CD4-positive, alpha-beta T cell treated with Interleukin-6 for 4 hours (primary cell): Measurements from ENCODE around the gene ADAM23.

Experiments
- DNase-seq: peaks from one replicate; pipeline ENCODE4 v3.0.0-alpha.2; 2020; ENCODE audit warnings: mixed read lengths

ADAM23 gene

DNA sequence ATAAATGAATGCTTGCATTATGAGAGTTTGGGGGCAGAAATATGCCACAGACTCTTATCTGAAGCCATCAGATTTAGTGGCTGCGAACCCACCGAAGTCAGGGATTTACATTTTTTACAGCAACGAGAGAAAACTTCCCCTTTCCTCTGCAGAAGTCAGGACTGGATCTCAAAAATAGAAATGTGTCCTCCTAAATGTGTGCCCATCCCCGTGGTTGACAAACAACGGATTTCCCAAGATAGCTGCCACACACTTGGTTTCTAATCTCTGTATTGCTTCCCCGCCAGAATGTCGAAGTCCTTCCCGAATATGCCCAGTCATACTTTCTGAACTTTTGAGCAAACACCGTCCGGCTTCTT, 879 bp upstream of the ADAM23 start:
- no peak for DNase-seq

GRCh38 chr2:206443735-206444527, 599 bp downstream of the ADAM23 start:
- DNase-seq = peak; percentile 7

- no peak for DNase-seq
These were observed 2.6 kb downstream of the ADAM23 start for GRCh38 chr2:206445948-206446347.

DNA sequence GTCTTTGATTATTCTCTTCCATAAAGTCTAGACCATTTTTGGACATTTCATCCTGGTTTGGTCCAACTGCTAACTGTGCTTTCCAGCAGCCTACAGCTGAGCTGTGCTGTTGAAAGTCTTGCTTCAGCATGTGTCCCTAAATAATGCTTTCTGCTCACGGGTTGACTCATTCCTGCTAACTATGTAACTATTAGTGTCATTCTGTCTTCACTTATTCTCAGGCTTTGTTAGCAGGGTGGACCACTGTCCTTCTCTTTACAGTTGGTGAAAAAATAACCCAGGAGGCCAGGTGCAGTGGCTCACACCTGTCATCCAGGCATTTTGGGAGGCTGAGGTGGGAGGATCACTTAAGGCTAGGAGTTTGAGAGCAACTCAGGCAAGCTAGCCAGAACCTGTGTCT, 8.9 kb downstream of the ADAM23 start:
- no peak for DNase-seq

- no peak for DNase-seq
These were observed 9.4 kb downstream of the ADAM23 start for GRCh38 chr2:206452750-206453149.

- DNase-seq = no peak
These were observed 12.9 kb downstream of the ADAM23 start for GRCh38 chr2:206456078-206456754.

DNA sequence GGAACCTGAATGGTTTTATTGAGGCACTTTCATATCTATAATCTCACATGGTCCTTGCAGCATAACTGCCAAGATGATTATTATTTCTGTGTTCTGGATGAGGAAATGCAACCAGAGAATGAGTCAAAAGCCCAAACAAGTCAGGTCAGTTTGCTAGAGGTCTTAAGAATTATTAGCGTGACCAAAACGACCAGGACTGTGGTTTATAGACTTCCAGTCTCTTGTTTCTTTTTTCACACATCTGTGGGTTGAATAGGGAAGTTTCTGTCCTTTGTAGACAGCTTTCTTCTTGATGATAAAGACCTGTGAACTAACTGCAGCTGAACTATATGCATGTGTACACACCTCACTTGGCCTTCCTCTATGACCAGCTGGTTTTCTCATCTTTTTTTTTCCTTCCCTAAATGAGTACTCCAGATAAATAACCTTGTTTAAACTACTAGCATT, 13.9 kb downstream of the ADAM23 start:
- DNase-seq = no peak

- DNase-seq = no peak
These were observed 19.0 kb downstream of the ADAM23 start for GRCh38 chr2:206462240-206462854.

DNA sequence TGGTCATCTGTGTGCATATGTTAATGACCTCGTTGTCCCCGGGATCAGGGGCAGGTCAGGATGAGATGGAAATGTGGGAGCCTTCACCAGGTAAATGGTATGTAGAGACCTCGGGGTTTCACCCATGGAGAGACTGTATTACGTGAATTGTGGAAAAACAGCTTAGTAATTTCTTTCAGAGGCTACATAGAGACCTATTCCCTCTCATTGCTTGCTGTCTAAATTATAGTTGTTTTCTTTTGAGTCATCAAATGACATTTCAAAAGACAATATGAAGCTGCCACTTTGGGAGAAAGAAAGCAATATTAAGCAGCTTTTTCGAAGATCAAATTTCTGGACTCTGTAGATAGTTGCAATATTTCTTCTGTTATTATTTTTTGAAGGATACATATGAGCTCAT, 20.4 kb downstream of the ADAM23 start:
- no peak for DNase-seq

- no peak for DNase-seq
These were observed 21.3 kb downstream of the ADAM23 start for GRCh38 chr2:206464597-206464996.

GRCh38 chr2:206471524-206472062, 28.3 kb downstream of the ADAM23 start:
- DNase-seq = no peak

DNA sequence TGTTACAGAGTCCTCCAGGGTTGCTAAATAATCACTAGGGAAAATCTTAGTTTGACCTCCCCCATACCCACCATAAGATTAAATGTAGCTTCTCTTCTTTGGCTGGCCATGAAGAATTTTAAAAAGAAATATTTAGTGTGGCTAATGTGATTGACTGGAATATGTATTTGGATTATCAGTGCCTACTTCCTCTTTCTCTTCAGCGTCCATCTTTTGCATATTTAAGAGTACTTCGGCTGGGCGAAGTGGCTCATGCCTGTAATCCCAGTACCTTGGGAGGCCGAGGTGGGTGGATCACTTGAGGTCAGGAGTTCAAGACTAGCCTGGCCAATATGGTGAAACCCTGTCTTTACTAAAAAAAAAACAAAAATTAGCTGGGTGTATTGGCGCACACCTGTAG, 28.8 kb downstream of the ADAM23 start:
- DNase-seq = no peak

DNA sequence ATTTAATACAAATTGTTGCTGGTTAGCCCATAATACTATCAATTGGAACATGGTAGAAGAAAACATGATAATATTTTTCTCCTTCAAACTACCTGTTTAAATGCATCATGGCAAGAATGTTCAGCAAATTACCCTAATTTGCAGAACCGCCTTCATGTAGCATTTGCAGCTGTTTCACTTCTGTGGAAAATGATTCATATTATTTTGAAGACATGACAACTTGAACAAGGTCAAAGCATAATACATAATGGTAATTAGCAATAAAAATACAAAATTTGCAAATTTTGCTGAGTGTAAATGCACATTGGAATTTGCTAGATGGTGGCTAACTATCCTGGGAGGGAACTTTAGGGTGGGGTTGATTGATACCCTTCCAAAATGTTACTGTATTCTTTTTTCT, 30.8 kb downstream of the ADAM23 start:
- DNase-seq = no peak

- no peak for DNase-seq
These were observed 34.0 kb downstream of the ADAM23 start for GRCh38 chr2:206477296-206477695.

- no peak for DNase-seq
These were observed 35.0 kb downstream of the ADAM23 start for GRCh38 chr2:206478340-206478739.

DNA sequence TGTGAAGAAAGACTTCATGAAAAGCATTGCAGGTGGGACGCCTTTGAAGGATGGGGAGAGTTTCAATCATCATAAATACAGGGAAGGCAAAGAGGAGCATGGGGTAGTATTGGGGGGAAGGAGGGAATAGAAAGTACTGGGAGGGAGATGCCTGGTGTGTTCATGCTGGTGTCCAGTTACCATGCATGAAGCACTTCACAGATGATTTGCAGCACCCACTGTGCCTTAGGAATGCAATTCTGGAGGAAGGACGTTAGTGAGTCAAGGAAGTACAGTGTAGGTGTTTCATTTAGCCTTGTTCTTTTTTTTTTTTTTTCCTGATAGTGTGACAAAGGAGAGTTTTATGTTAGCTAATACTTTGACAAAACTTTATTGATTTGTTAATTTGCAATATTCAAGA, 36.8 kb downstream of the ADAM23 start:
- no peak for DNase-seq

DNA sequence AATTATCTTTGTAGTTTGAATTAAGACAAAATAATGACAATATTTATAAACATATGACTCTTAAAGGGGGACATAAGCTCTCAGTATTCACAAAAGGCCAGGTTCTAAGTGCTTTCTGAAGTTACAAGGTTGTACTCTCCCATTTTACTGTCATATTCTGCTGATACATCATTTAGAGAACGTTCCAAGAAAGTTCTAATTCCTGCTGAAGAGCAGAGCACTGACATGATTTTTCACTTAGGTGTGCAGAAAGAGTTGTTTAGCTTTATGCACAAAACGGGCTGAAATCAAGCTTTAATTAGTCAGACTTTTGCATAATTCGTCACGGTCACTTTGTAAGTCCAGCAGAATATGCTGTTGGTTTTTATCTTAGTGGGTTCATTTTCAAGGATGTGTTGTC, 37.3 kb downstream of the ADAM23 start:
- no peak for DNase-seq

DNA sequence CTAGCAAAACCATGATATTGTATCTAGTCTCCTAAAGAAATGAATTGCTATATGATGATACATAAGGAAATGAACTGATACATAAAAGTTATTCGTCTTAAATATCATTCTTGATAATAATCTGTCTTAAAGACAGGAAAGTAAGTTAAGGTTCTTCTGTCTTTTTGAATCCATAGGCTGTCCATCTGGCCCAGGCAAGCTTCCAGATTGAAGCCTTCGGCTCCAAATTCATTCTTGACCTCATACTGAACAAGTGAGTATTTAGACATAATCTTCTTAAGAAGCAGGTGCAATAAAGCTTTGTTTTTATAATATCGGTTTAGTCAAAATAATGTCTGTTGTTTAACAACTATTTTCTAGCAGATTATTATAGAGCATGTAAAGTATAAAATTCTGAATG, 37.7 kb downstream of the ADAM23 start:
- no peak for DNase-seq

GRCh38 chr2:206482123-206482522, 38.8 kb downstream of the ADAM23 start:
- DNase-seq = no peak

DNA sequence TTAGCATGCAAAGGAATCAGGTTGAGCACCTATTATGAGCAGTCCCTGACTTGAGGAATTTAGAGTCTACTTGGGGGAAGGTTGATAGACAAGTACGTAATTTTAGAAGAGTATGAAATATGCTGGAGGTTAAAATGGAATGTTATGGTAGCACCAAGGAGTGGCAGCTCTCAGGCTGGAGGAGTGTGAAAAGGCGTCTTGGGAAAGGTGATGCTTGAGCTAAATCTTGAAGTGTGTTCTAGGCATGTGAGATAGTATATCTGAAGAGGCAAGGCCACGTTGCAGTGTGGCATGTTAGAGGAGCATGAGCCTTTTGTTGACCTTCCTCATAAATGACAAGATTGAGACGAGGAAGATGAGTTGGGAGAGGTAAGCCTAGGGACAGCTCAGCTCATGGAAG, 39.3 kb downstream of the ADAM23 start:
- no peak for DNase-seq

DNA sequence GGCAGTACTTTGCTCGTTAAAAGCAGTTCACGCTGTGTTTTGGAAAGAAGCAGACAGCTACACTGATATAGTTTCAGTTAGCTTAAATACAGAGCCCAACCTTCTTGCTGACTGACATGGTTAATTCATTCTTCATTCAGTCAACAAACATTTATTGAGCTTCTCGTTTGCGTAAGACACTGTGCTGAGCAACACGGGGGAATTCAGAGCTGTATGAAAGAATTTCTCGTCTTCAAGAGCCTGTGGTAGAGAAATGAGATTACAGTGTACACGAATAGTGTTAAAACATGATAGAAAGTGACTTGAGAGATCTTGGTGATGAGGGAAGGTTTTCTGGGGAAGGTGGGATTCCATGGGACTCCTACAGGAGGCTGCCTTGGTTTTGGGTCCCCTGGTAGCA, 44.7 kb downstream of the ADAM23 start:
- DNase-seq = no peak

GRCh38 chr2:206488623-206489022, 45.3 kb downstream of the ADAM23 start:
- DNase-seq = no peak

DNA sequence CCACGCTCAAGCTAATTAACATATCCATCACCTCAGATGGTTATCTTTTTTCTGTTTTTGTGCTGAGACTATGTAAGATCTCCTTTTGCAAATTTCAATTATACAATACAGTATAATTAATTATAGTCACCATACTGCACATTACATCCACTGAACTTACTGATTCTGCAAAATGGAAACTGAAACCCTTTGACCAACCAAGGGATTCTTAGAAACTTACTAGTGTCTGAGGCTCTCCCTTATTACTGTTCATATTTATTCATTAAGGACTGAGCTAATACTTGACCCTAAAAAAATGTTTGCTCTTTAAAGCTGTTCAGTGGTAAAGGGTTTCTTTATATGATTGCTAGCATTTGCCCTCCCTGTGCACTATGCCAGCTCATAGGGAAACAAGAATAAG, 50.7 kb downstream of the ADAM23 start:
- no peak for DNase-seq

GRCh38 chr2:206502729-206503128, 59.4 kb downstream of the ADAM23 start:
- no peak for DNase-seq
